ENCODE results near the gene ADM5.

- no peak for TF ChIP-seq CTCF (IDR thresholded peaks at IDR 0.05)
- no peak for TF ChIP-seq EP300 (IDR thresholded peaks at IDR 0.05)
Measured at GRCh38 chr19:49686503-49687088, 2.8 kb upstream of the ADM5 start.
